GM23248 (cell line): ENCODE data around the gene GNG2.

ENCODE experiments used
- EZH2 ChIP-seq: fragments of 200-600 bp; sonication (generic); IDR thresholded peaks from 2 replicates; pipeline ENCODE4 v1.6.1; 2018; ENCODE audit warnings: antibody characterized with exemption, mild to moderate bottlenecking; ENCODE audit not compliant: insufficient read depth, poor library complexity, severe bottlenecking
- EZH2phosphoT487 ChIP-seq: fragments of 200-600 bp; sonication (generic); IDR thresholded peaks from 2 replicates; pipeline ENCODE4 v1.6.1; 2018; ENCODE audit warnings: antibody characterized with exemption, moderate library complexity, mild to moderate bottlenecking, low read depth; ENCODE audit not compliant: insufficient read depth

DNA sequence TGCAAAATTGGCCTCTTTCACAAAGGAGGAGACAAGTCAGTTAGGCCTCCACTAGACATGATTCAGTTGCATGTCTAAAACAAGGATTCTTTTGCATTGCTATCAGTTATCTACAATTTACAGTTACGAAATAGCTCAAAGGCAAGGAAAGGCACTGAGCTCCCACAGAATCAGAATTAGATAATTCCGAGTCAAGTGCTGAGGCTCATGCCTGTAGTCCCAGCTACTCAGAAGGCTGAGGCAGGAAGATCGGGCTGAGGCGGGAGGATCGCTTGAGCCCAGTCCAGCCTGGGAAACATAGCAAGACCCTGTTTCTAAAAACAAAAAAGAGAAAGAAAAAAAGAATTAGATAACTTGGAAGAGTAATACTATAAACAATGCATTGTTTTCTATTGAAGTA lies 116.7 kb downstream of the GNG2 start:
- TF ChIP-seq EZH2 (no peak), EZH2phosphoT487 (no peak)
